ENCODE results near the gene MLLT10.
A peak's percentile ranks its signal among the peaks of the same experiment; 100 is the strongest.
"Not testable (repeated sequence)": the region's sequence is repeated elsewhere in the genome, so short reads cannot be mapped to it uniquely, and the experiment has no call there.

Gene MLLT10

GRCh38 chr10:21588159-21588558 lies 54.1 kb downstream of the MLLT10 start:
- not testable (repeated sequence) for DNase-seq

GRCh38 chr10:21593986-21594385 lies 60.0 kb downstream of the MLLT10 start:
- no peak for DNase-seq

DNA sequence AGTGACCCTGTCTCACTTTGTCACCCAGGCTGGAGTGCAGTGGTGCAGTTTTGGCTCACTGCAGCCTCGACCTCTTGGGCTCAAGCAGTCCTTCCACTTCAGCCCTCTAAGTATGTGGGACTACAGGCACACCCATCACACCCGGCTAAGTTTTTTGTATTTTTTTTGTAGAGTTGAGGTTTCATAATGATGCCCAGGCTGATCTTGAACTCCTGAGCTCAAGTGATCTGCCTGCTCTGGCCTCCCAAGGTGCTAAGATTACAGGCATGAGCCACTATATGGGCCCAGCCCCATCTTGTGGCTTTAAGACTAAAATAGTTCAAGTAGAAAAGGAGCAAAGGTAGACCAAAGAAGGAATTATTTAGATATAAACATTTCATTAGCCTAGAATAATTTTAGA lies 65.5 kb downstream of the MLLT10 start:
- no peak for DNase-seq

DNA sequence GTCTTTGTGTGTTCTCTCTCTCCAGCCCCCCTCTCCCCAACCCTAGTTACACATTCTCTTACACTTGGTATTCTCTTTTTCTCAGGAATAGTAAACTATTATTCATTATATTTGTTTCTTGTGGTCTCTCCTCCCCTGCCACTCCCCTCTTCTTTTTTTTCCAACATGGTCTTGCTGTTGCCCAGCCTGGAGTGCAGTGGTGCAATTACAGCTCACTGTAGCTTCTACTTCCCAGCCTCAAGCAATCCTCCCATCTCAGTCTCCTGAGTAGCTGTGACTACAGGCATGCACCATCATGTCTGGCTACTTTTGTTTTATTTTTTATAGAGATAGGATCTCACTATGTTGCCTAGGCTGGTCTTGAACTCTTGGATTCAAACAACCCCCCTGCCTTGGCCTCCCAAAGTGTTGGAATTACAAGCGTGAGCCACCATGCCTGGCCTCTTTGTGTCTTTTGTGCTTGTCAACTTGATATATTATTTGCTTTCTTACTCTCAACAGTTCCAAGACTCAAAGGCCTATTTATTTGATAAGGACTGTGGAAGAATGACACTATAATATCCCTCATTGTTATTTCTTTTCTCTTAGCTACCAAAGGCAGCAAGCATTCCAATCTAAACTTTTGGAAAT lies 66.9 kb downstream of the MLLT10 start:
- no peak for DNase-seq

DNA sequence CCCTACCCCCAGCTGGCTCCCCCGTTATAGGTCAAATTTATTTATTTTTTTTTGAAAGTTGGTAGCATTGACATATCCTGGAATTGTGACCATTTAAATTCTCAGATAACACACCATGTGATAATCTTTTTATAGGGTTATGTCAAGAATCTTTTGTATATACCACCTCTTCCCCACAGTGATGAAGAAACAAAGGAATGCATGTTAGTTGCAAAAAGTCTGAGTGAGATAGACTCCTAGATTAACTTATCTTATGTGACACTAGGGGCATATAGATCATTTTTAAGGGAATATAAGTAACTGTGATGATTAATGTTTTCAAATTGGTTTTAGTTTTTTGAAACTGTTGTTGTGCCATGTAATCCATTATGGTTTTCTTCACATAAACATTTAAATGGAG lies 68.3 kb downstream of the MLLT10 start:
- no peak for DNase-seq

GRCh38 chr10:21603721-21604120 lies 69.7 kb downstream of the MLLT10 start:
- DNase-seq = no peak

DNA sequence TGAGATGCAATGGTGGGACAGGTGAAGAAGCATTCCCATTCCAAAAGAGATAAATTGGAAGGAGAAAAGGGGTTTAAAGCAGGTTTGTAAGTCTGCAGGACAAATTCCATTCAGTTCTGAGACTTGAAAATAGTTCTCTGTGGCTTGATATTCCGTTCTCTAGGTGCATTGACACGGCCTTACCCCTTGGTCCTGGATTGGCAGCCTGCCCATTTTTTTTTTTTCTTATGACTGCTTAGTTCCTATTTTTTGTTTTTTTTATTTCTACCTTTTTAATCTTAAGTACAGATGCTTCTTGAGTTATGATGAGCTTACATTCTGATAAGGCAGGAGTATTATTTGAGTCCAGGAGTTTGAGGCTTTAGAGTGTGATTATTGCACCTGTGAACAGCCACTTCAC lies 70.6 kb downstream of the MLLT10 start:
- no peak for DNase-seq

DNA sequence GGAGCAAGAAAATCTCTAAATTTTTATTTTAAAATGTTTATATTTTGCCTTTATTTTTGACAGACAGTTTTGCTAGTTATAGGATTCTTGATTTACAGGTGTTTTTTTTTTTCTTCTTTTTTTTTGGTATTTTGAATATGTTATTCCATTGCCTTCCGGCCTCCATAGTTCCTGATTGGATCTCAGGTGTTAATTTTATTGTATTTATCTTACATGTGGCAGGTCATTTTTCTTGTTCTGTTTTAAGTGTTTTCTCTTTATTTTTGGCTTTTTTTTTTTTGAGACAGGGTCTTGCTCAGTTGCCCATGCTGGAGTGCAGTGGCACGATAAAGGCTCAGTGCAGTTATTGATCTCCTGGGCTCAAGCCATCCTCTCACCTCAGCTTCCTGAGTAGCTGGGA lies 73.9 kb downstream of the MLLT10 start:
- DNase-seq = no peak

GRCh38 chr10:21614000-21614399 lies 80.0 kb downstream of the MLLT10 start:
- DNase-seq = no peak

DNA sequence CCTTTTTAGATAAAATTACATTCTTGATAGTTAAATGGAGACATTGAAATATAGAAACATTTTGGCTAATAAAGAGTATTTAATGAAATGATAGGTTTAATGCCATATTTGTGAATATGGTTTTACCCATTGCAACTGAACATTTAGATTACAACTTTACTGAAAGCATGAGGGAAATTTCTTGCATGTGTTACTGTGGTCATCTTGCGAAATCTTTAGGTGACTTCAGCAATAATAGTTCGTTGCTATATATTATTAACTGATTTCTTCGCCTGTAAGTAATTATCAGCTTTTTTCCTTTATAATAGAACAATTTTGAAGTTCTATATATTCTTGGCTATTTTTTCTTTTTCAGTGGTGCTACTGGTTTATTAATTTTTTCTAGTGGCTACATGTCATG lies 83.2 kb downstream of the MLLT10 start:
- no peak for DNase-seq

DNA sequence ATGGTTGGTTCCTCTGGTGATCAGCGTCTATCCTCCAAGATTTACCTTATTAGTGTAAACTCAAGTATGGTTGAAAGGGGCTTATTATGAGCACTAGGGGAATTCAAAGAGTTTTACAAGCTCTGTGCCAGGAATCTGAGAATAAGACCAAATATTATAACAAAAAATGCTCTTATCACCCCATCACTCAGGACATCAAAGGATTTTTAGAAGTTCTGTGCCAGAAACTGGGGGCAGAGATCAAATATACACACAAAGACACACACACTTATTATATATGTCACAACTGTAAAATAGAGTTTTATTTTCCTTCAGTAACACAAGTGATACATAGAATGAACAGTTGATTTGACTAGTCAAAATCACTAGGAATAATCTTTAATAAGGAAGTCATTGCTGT lies 89.3 kb downstream of the MLLT10 start:
- DNase-seq = no peak

- not testable (repeated sequence) for DNase-seq
These were observed 90.4 kb downstream of the MLLT10 start for GRCh38 chr10:21624421-21624820.

DNA sequence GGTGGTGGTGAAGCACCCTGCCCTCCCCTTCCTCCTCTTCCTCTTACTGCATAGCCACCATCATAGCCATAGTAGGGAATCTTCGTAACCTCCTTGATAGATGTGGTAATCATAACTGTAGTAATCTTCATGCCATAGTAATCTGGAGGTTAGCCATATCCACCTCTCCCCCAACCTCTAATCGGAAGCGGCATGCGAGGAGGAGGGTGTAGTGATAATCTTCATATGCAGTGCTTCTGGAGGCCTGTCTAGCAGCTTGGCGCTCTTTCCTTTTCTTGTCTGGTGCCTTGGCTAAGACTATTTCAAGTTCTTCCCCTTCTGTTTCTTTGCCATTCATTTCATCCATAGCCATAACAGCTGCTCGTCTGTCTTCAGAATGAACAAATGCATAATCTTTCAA lies 90.9 kb downstream of the MLLT10 start:
- DNase-seq = no peak

- DNase-seq = no peak
These were observed 91.7 kb downstream of the MLLT10 start for GRCh38 chr10:21625623-21626229.

DNA sequence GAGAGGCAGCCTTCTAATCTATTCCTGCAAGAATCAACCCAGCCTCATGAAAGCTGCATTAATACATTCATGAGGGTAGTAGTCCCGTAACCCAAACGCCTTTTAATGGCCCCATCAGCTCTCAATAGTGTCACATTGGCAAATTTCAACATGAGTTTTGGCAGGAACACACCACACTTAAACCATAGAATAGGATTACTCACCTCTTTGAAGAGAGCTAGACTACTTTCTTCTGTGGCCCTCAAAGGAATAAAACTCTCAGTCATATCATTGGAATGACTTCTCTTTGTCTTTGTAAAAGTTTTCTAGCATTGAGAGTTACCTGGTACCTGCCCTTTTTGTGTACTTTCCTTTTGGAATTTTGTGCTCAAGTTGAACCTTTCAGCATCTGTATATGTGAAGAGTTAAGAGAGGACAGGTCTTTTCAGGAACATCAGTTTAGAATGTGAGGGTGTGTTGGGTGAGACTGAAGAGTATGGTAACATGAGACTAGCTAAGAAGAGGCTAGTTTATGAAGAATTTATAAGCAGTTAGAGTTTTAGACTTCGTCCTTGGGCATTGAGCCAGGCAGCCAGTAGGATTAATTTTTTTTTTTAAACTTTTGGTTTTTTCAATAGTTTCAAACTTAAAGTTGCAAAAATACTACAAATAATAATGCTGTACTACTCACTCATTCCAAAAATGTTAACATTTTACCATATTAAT lies 92.6 kb downstream of the MLLT10 start:
- DNase-seq = no peak

DNA sequence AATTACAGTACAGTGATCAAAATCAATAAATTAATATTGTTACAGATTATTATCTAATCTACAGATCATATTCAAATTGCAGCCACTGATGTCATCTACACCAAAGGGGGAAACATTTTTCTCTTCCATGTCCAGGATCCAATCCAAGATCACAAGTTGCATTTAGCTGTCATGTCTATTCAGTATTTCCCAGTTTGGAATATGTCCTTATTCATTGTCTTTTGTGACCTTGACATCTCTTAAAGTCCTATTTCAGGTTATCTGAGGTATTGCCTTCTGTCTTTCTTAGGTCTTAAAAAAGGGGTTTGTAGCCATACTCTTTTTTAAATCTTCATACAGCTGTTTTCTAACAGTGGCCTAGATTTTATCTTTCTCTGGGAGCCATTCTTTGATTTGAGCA lies 93.3 kb downstream of the MLLT10 start:
- DNase-seq = no peak

- no peak for DNase-seq
These were observed 94.0 kb downstream of the MLLT10 start for GRCh38 chr10:21628023-21628422.

GRCh38 chr10:21628645-21629044 lies 94.6 kb downstream of the MLLT10 start:
- not testable (repeated sequence) for DNase-seq

DNA sequence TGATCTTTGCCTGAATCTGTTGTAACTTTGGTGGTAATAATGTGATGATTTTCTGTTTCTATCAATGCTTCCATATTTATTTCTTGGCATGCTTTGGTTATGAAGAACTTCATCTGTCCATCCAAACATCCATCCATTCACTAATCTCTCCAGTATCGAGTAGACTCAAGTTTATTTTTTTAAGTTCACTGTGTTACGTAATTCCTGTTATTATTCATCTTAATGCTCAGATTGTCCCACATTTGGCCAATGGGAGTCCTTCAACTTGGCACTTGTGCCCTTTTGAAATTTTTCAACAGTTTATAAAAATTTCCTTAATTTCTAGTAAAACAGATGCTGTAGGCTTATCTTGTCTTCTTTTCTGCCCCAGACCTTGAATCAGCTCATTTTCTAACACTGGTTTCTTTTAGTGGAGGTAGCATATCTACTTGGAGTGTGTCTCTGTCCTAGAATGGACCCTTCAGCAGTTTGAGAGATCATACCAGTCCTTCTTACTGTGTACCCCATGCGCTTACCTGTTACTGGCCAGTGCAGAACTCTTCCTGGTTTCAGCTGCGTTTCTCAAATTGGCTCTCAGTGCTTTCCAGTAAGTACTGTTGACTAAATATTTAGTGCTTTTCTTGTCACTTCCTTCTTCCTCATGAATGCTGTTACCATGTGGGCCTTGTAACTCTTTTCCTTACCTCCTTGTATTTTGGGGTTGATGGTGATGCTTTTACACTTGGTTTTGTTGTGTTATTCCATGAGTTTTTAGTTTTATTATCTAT lies 100.8 kb downstream of the MLLT10 start:
- DNase-seq = no peak

- DNase-seq = no peak
These were observed 103.8 kb downstream of the MLLT10 start for GRCh38 chr10:21637795-21638194.

DNA sequence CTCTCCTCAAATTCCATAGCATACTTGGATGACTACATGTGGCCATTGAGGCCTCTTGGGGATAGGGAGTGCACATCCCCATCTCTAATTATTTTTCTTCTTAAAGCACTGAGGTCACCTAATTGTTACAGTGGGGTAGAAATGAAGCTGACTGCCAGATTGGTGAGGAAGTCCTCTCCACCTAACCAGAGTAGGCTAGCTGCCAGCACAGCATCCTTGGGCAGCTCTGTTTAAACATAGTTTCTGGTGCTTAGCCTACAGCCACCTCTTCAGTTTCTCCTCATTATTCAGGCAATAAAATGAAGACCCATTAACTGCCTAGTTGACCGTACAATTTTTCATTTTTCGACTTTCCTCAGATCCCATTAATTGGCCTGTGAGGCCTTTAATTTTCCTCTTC lies 104.6 kb downstream of the MLLT10 start:
- peak; percentile 50 for DNase-seq

DNA sequence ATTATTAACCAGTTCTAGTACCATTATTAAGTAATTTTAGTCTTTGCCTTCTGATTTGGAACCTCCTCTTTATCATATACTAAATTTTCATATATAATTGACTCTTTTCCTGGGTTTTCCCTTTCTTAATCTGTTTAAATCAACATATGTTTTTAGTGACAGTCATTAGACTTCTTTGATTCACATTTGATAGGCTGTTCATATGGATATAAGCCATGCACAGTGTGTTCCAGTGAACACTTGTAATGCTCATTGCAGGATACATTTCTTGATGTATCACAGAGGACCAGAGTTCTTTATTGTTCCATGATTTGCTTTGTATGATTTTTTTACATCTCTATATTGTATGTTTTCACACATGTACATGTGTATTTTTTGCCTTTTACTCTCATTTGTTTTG lies 114.0 kb downstream of the MLLT10 start:
- no peak for DNase-seq

DNA sequence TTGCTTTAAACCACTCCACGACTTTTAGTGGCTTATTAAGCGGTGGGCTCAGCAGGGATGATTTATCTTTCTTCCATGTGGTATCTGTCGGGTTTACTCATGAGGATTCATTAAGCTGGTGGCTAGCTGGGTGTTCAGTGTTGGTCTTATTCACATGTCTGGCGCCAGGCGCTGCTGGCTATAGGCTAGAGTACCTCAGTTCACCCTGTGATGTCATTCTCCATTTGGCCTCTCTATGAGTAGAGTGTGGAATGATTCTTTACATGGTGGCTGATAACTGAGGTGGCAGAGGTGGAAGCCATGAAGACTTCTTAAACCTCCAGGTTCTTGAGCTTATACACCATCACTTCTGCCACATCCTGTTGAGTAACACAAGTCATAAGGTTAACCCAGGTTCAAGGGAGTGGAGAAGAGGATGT lies 115.4 kb downstream of the MLLT10 start:
- DNase-seq = no peak

GRCh38 chr10:21650353-21650752 lies 116.3 kb downstream of the MLLT10 start:
- DNase-seq = no peak
